T-helper 1 cell (primary cell): Measurements from ENCODE around the gene INTS14.
"Not testable (repeated sequence)": the region's sequence is repeated elsewhere in the genome, so short reads cannot be mapped to it uniquely, and the experiment has no call there.

Experiments
- DNase-seq, 5 donors: peaks; one replicate each; pipeline ENCODE4 v3.0.0-alpha.2; 2012 to 2020

The INTS14 gene

GRCh38 chr15:65577129-65577996, 33.6 kb downstream of the INTS14 start:
- DNase-seq: no peak

- DNase-seq: no peak
Observed at GRCh38 chr15:65576664-65577063, 34.3 kb downstream of the INTS14 start.

DNA sequence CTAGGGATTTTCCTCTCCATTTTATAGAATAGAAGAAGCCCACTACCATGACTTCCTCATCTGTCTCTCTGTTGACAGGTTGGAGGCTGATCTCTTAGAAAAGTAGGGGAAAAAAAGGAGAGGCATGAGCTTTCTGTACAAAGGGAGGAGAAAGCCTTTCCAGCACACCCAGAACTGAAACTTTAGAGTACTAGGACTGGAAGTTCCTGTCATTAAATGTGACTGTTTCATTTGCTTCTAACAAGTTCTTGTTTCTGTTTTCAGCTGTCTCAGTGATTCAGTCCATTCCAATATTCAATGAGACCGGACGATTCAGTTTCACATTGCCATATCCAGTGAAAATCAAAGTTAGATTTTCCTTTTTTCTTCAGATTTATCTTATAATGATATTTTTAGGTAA, 39.0 kb downstream of the INTS14 start:
- DNase-seq: no peak

DNA sequence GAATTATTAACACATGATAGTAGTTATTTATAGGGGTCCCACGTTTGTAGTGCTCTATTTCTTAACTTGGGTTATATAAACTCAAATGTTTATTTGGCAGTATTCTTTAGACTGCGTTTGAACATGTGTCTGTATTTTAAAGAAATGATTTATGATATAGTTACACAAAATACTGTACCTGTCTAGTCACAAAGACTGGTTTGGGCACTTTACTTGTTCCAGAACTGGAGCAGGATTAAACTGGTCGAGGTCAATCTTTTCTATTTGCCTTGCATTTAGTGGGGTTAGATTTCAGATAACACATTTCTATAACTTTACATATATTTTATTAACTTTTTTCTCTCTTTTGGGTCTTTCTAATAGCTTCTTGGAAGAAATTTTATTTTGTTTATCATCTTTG, 41.2 kb downstream of the INTS14 start:
- no peak for DNase-seq

GRCh38 chr15:65561934-65562333, 49.0 kb downstream of the INTS14 start:
- no peak for DNase-seq

- DNase-seq: no peak
Observed at GRCh38 chr15:65559941-65560340, 51.0 kb downstream of the INTS14 start.

- DNase-seq: no peak
Observed at GRCh38 chr15:65558997-65559760, 51.8 kb downstream of the INTS14 start.

GRCh38 chr15:65558336-65558735, 52.6 kb downstream of the INTS14 start:
- no peak for DNase-seq

DNA sequence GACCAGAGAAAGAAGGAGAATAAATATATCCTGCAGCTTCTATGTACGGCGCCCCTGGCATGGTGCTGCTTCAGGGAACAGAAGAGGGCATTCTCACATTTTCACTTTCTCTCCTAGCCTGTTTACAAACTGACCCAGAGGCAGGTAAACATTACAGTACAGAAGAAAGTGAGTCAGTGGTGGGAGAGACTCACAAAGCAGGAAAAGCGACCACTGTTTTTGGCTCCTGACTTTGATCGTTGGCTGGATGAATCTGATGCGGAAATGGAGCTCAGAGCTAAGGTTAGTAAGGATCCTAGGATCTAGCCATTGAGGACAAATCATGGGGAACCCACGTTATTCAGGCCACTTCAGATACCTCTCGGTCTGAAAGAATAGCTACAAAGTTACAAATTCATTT, 54.3 kb downstream of the INTS14 start:
- DNase-seq: no peak

- DNase-seq: no peak
Observed at GRCh38 chr15:65553691-65554090, 57.2 kb downstream of the INTS14 start.

GRCh38 chr15:65552851-65553250, 58.1 kb downstream of the INTS14 start:
- not testable (repeated sequence) for DNase-seq

- DNase-seq: no peak
Observed at GRCh38 chr15:65551183-65551582, 59.7 kb downstream of the INTS14 start.

DNA sequence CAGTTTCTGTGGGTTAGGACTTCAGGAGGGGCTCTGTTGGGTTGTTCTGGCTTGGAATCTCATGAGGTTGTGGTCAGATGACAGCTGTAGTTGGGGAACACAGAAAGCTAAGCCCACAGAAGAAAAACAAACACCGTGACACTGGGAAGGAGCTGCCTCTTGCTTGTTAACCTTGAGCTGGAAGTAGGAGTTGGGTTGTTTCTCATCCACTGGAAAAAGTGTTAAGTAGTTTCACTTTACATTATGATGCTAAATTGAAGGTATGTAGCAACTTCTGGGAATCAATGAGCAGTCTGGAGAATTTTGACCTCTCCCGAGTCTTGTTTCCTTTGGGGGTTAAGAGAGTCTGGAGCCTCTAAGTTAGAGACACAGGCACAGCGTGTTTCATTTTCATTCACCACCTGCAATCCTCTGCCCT, 60.2 kb downstream of the INTS14 start:
- no peak for DNase-seq

- DNase-seq: not testable (repeated sequence)
Observed at GRCh38 chr15:65549288-65549687, 61.6 kb downstream of the INTS14 start.

- no peak for DNase-seq
Observed at GRCh38 chr15:65547841-65548240, 63.1 kb downstream of the INTS14 start.

GRCh38 chr15:65541231-65541820, 69.6 kb downstream of the INTS14 start:
- DNase-seq: no peak

DNA sequence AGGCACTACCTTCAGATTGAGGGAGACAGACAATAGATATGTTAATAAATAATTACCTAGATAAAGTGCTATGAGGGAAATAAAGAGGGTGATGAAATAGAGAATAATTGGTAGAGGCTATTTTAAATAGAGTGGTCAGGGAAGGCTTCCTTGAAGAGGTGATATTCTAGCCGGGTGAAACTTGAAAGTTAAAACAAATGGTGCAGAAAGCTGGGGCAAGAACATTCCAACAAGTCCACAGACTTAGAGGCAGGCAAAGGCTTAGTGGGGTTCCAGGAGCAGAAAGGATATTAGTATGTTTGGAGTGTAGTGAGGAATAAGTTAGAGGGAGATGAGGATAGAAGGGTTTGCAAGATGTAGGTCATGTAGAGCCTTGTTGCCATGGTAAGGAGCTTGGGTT, 70.6 kb downstream of the INTS14 start:
- DNase-seq: no peak

GRCh38 chr15:65535192-65535591, 75.7 kb downstream of the INTS14 start:
- DNase-seq: no peak

- no peak for DNase-seq
Observed at GRCh38 chr15:65533057-65533756, 77.7 kb downstream of the INTS14 start.

DNA sequence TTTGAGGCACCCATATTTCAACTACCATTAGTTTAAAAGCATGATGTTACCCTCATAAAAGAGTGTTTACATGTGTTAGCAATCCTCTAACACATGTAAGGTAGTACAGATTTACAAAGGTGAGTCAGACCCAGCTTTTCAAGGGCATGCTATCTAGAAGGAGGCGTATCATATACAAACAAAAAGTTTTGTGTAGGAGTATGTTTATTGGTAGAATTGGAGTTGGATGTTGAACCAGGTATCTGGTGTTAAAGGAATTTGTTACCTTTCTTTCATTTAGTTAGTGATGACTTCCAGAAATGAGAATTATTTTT, 78.2 kb downstream of the INTS14 start:
- DNase-seq: no peak

GRCh38 chr15:65530318-65531111, 80.4 kb downstream of the INTS14 start, which contains the start of gene HACD3:
Gene HACD3 (plus strand): TSS chr15:65530463. CDS start chr15:65530632, 169 bp downstream.
- DNase-seq: peak; percentile 80 to 89 (median 83)

DNA sequence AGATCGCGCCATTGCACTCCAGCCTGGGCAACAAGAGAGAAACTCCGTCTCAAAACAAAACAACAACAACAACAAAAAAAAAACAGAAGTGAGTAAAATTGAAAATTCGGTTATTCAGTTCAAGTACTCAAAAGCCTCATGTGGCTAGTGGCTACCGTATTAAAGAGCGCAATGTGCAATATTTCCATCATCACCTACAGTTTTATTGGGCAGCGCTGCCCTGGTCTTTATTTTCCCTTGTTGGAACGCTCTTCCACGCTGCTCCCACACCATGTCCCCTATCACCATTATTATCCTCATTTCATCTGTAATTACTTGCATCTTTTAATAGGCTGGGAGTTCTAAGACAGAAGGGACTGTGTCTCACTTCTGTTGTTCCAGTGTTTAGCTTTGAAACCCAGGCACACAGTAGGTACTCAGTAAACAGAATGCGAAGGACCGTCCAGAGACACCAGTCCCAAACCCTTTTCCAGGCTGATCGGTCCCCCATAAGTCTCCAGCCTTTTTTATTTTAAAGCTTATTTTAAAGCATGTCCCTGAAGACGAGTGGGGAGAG, 81.1 kb downstream of the INTS14 start:
- no peak for DNase-seq
